ENCODE measurements around the gene POPDC3. TPM values are rescaled to one million over a fixed set of nuclear protein-coding genes. Genes with fewer than 3 reads are reported as not detected.

Gene POPDC3
- total and polyA plus RNA-seq, 2 donors (not counting 1 experiment from before 2014, with no cell fraction given) = not detected

GRCh38 chr6:105109955-105110895 is 69.6 kb downstream of the POPDC3 start:
- Histone ChIP-seq H3K4me3 (ENCODE audit: control extremely low read depth in 1 of 5, extremely low read depth in 1 of 5, insufficient read depth in 1 of 5, low read depth in 2 of 5, low read length in 4 of 5) (no peak overlapping the region), H3K79me2 (ENCODE audit: control insufficient read depth, insufficient read depth, low read length) (no peaks in the 10 kb centered on the region), H3K4me2 (replicated peaks; ENCODE audit: low read depth, low read length, poor library complexity, severe bottlenecking) (no peak overlapping the region), H2AFZ (ENCODE audit: insufficient read depth, low read depth, low read length, poor library complexity, severe bottlenecking) (no peak overlapping the region), H3K27ac (ENCODE audit: low read length in 2 of 2) (no peak overlapping the region), H4K20me1 (ENCODE audit: control insufficient read depth, insufficient read depth, low read length, poor library complexity, severe bottlenecking) (no peaks in the 10 kb centered on the region), H3K9me3 (ENCODE audit: control extremely low read depth in 1 of 3, control insufficient read depth in 2 of 3, insufficient read depth in 1 of 3, low read length in 2 of 3) (no peaks in the 10 kb centered on the region), H3K9ac (ENCODE audit: low read length) (no peak overlapping the region), H3K36me3 (replicated peaks in 1 of 2; ENCODE audit: control extremely low read depth in 1 of 2, control insufficient read depth in 1 of 2, extremely low read depth in 1 of 2, insufficient read depth in 2 of 2, low read length in 1 of 2) (no peaks in the 10 kb centered on the region), H3K4me1 (ENCODE audit: control insufficient read depth in 2 of 2, insufficient read depth in 2 of 2, low read length in 2 of 2) (no peaks in the 10 kb centered on the region), H3K27me3 (replicated peaks in 1 of 4; ENCODE audit: control extremely low read depth in 1 of 4, control insufficient read depth in 3 of 4, insufficient read depth in 4 of 4, low read length in 3 of 4) (peaks cover 0 to 2% (median 0%) of the 10 kb centered on the region in 4 experiments)
- ChIA-PET CTCF (interaction anchor here (0.6 kb wide), 1 partner anchor 595 kb away, joined by 3 read pairs; no protein-coding TSS in a partner anchor), POLR2A (no interaction called here)
- 75% methylated on average over 1 of the region's 8 CpGs for WGBS (ENCODE audit: insufficient coverage)
- Mint-ChIP-seq H3K4me3 (no peak overlapping the region), H3K27ac (no peak overlapping the region), H3K4me1 (no peaks in the 10 kb centered on the region), H3K9me3 (ENCODE audit: insufficient read depth) (no peaks in the 10 kb centered on the region), H3K27me3 (peaks cover 14% of the 10 kb centered on the region)
- TF ChIP-seq EZH2 (IDR thresholded peaks at IDR 0.05; ENCODE audit: borderline replicate concordance, insufficient read depth, low read depth, low read length, poor library complexity, severe bottlenecking) (no peak), CTCF (IDR thresholded peaks at IDR 0.05) (no peak)
- DNase-seq (no peak), ATAC-seq (ENCODE audit: low read depth) (no peak)
- intact Hi-C loops (cut with micrococcal nuclease) = no loop called here

- DNase-seq = no peak
- Mint-ChIP-seq H3K4me1 (no peaks in the 10 kb centered on the region), H3K27ac (no peak overlapping the region), H3K9me3 (ENCODE audit: insufficient read depth) (no peaks in the 10 kb centered on the region), H3K4me3 (no peak overlapping the region), H3K27me3 (peaks cover 19% of the 10 kb centered on the region)
- ChIA-PET CTCF (no interaction called here), POLR2A (no interaction called here)
- WGBS (ENCODE audit: insufficient coverage) = 88% methylated on average over 2 of the region's 7 CpGs
- no peak for TF ChIP-seq EZH2 (IDR thresholded peaks at IDR 0.05; ENCODE audit: borderline replicate concordance, insufficient read depth, low read depth, low read length, poor library complexity, severe bottlenecking)
- no peak for TF ChIP-seq CTCF (IDR thresholded peaks at IDR 0.05)
- Histone ChIP-seq H3K79me2 (ENCODE audit: control insufficient read depth, insufficient read depth, low read length) (no peaks in the 10 kb centered on the region), H3K27me3 (replicated peaks in 1 of 4; ENCODE audit: control extremely low read depth in 1 of 4, control insufficient read depth in 3 of 4, insufficient read depth in 4 of 4, low read length in 3 of 4) (peaks cover 0 to 6% (median 0%) of the 10 kb centered on the region in 4 experiments), H3K9me3 (ENCODE audit: control extremely low read depth in 1 of 3, control insufficient read depth in 2 of 3, insufficient read depth in 1 of 3, low read length in 2 of 3) (no peaks in the 10 kb centered on the region), H3K9ac (ENCODE audit: low read length) (no peak overlapping the region), H3K36me3 (replicated peaks in 1 of 2; ENCODE audit: control extremely low read depth in 1 of 2, control insufficient read depth in 1 of 2, extremely low read depth in 1 of 2, insufficient read depth in 2 of 2, low read length in 1 of 2) (no peaks in the 10 kb centered on the region), H3K4me2 (replicated peaks; ENCODE audit: low read depth, low read length, poor library complexity, severe bottlenecking) (no peak overlapping the region), H2AFZ (ENCODE audit: insufficient read depth, low read depth, low read length, poor library complexity, severe bottlenecking) (no peak overlapping the region), H4K20me1 (ENCODE audit: control insufficient read depth, insufficient read depth, low read length, poor library complexity, severe bottlenecking) (no peaks in the 10 kb centered on the region), H3K4me1 (ENCODE audit: control insufficient read depth in 2 of 2, insufficient read depth in 2 of 2, low read length in 2 of 2) (no peaks in the 10 kb centered on the region), H3K27ac (ENCODE audit: low read length in 2 of 2) (no peak overlapping the region), H3K4me3 (ENCODE audit: control extremely low read depth in 1 of 5, extremely low read depth in 1 of 5, insufficient read depth in 1 of 5, low read depth in 2 of 5, low read length in 4 of 5) (no peak overlapping the region)
- ATAC-seq (ENCODE audit: low read depth) = no peak
- intact Hi-C loops (cut with micrococcal nuclease) = no loop called here
Observed at GRCh38 chr6:105108631-105109262, 71.1 kb downstream of the POPDC3 start.
